Stimulated activated CD8-positive, alpha-beta memory T cell treated with anti-CD3 and anti-CD28 coated beads, Interleukin-7, amount 100 ng/mL, for 48 hours (primary cell): Measurements from ENCODE around the gene PSMB10.

ENCODE experiments used
- DNase-seq, 2 donors: peaks; one replicate each; pipeline ENCODE4 v3.0.0-alpha.2; 2020; ENCODE audit warnings: low read depth in 1 of 2; ENCODE audit errors: extremely low read depth in 1 of 2

The PSMB10 gene

GRCh38 chr16:67964477-67965131 lies 28.0 kb upstream of the PSMB10 start:
- no peak for DNase-seq

GRCh38 chr16:67963662-67964321 lies 27.1 kb upstream of the PSMB10 start:
- no peak for DNase-seq

- no peak for DNase-seq
Measured at GRCh38 chr16:67963292-67963661, 26.6 kb upstream of the PSMB10 start.

- no peak for DNase-seq
Measured at GRCh38 chr16:67962135-67962534, 25.5 kb upstream of the PSMB10 start.

GRCh38 chr16:67961551-67961957 lies 24.9 kb upstream of the PSMB10 start:
- no peak for DNase-seq

GRCh38 chr16:67959536-67960329 lies 23.1 kb upstream of the PSMB10 start:
- DNase-seq: no peak

- no peak for DNase-seq
Measured at GRCh38 chr16:67957622-67958021, 21.0 kb upstream of the PSMB10 start.

- no peak for DNase-seq
Measured at GRCh38 chr16:67954421-67955196, 18.0 kb upstream of the PSMB10 start.

- no peak for DNase-seq
Measured at GRCh38 chr16:67953641-67954375, 17.2 kb upstream of the PSMB10 start.

GRCh38 chr16:67951485-67951884 lies 14.8 kb upstream of the PSMB10 start:
- DNase-seq: no peak

GRCh38 chr16:67950335-67950843 lies 13.7 kb upstream of the PSMB10 start:
- DNase-seq: no peak

- no peak for DNase-seq
Measured at GRCh38 chr16:67949645-67950044, 13.0 kb upstream of the PSMB10 start.

GRCh38 chr16:67948015-67948414 lies 11.4 kb upstream of the PSMB10 start:
- no peak for DNase-seq

GRCh38 chr16:67946966-67947558 lies 10.4 kb upstream of the PSMB10 start:
- no peak for DNase-seq

- DNase-seq: no peak
Measured at GRCh38 chr16:67946128-67946569, 9.5 kb upstream of the PSMB10 start.

- DNase-seq: no peak
Measured at GRCh38 chr16:67945392-67945933, 8.8 kb upstream of the PSMB10 start.

- DNase-seq: no peak
Measured at GRCh38 chr16:67944690-67945391, 8.2 kb upstream of the PSMB10 start.

- no peak for DNase-seq
Measured at GRCh38 chr16:67943619-67944504, 7.2 kb upstream of the PSMB10 start, which contains the start of gene LCAT. TSS of gene LCAT (minus strand) at chr16:67944120. CDS start at chr16:67944101, 19 bp downstream.
